ENCODE measurements around the gene FDX2.

- TF ChIP-seq EZH2 (IDR thresholded peaks at IDR 0.05; ENCODE audit: borderline replicate concordance, low read depth, low read length, severe bottlenecking) = no peak
- TF ChIP-seq CTCF (IDR thresholded peaks at IDR 0.05; ENCODE audit: borderline replicate concordance, extremely low read depth, low read length, poor library complexity, severe bottlenecking) = no peak
These were observed 37.8 kb downstream of the FDX2 start for GRCh38 chr19:10277795-10278589.

Measured in DND-41 (cell line).